Activated CD8-positive, alpha-beta memory T cell treated with anti-CD3 and anti-CD28 coated beads, Interleukin-2, amount 50 U/mL, for 24 hours (primary cell): ENCODE results near the gene RUBCN.
A peak's percentile ranks its signal among the peaks of the same experiment; 100 is the strongest.

Experiments used
- DNase-seq: peaks from one replicate; pipeline ENCODE4 v3.0.0-alpha.2; 2020; ENCODE audit errors: extremely low read depth

The RUBCN gene

DNA sequence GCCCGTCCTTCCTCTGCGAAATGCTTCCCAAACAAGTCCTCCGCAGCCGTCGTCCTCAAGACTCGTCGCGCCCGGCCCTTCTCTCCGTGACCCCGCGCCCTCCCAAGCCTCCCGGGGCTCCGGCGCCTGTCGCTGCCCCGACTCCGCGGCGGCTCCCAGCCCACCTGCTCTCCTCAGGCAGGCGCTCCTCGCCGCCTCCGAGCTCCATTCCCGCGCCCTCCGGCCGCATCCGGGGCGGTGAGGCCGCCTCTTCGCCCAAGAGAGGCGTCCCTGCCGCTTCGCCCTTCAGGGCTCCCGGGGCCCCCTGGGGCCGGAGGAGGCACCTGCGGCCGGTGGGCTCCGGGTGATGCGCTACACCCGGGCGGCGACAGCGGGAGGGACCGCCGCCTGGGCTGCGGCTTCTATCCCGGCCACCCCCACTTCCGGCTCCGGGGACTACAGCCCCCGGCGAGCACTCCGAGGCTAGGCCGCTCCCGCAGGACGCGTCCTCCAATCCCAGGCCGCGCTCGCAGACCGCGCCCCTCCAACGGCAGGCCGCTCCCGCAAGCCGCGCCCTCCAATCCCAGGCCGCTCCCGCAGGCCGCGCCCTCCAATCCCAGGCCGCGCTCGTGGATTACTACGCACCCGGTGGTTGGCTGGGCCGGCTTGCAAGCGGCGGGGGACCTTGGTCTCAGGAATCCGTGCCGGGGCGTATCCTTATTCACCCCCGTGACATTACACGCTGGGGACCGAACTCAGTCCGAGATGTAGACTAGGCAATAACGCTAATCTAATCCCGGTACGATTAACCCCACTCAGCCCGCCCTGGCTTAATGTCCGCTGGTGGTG, at the start of gene RUBCN:
RUBCN (minus strand) TSS at position 414 of the 828 bp plus-strand sequence; CDS start at position 229, 185 bp downstream.
- DNase-seq: peak; percentile 80

DNA sequence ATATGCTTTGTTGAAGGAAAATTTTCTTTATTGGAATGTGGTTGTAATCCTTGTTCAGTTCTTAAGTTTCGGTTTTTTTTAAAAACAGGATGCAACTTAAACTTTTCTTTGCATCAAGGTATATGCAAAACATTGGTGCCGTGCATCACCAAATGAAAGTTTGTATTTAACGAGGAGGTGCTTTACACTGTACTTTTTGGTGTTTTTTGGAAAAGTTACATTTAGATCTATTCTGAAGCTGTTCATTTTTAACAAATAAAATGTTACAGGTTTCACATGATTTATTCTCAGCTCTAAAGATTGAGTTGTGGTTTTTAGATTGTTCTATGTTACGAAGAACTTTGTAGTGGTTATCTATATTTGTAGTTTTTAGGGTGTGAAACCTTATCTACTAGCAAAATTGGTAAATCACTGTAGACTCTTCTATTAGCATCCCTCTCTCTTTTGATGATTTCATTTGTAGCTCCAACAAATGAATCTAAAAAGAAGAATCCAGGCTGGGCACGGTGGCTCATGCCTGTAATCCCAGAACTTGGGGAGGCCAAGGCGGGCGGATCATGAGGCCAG, 47.4 kb upstream of the RUBCN start:
- DNase-seq: no peak

DNA sequence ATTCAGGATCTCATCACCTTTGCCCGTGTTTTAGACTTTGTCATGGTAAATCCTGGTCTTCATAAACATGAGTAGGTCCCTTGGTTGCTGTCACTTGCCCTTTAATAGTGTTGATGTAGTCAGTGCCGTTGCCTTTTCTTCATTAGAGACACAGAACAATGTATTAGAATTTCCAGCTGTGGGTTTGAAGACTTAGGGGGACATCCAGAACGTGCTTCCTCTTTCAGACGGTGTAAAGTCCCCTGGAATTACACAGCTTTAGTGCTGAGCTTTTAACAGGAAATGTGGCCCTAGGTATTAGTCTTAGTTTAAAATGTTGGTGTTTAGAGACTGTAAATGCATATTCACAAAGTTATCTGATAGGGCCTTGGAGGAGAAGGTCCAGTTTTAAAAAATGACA, 45.5 kb upstream of the RUBCN start:
- no peak for DNase-seq

DNA sequence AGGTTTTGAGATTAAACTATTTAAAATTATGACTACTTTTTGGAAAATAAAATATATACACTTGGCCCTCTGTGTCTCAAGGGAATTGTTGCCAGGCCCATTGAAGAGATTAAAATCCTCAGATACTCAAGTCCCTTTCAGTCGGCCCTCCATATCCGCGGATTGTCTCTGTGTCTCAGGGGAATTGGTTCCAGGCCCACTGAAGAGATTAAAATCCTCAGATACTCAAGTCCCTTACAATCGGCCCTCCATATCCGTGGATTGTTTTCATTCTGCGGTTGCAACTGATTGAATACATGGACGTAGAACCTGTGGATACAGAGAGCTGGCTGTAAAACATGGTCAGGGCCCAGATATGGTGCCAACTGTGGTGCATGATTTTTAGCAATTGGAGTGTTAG, 38.6 kb upstream of the RUBCN start:
- no peak for DNase-seq

DNA sequence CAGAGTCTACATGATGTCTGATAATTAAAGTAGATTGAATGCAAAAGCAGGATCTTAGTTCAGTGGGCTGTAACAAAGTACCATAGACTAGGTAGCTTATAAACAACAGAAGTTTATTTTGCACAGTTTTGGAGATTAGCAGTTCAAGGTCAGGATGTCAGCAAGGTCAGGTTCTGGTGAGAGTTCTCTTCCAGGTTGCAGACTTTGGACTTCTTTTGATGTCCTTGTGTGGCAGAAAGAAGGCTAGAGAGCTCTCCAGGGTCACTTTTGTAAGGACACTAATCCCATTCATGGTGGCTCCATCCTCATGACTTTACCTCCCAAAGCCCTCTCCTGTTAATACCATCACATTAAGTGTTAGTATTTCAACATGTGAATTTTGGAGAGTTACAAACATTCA, 25.1 kb upstream of the RUBCN start:
- no peak for DNase-seq

DNA sequence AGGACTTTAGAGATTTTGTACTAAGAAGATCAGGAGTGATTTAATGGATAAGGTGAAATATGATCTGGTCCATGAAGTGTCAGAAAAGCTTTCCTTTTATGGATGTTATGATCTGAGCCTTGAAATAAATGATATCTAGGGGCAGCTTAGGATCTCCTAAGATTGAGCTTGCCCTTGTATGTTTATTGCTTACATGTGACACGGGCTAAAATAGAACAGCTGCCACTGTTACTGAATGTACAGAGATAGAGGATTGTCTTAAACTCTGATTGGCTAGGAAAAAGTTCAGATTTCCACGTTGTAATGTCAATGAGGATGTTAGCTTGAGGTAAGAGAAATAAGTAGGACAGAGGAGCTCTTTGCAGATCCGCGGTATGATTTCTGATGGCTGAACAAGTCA, 21.8 kb upstream of the RUBCN start:
- no peak for DNase-seq

DNA sequence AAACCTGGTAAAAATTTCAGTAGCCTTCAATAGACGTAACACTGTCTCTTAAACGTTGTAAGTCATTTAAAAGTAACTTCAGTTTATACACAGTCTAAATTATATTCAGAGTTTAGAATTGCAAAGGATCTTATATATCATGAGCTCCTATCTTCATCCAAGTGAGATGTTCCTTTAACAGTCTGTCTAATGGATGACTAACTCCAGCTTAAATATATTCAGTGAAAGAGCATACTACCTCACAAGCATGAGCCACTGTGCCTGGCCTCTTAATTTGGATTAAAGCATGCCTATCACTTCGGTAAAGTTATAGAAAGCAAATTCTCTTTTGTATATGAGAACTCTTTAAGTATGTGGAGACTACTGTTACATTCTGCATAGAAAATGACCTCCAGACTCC, 20.0 kb upstream of the RUBCN start:
- no peak for DNase-seq

DNA sequence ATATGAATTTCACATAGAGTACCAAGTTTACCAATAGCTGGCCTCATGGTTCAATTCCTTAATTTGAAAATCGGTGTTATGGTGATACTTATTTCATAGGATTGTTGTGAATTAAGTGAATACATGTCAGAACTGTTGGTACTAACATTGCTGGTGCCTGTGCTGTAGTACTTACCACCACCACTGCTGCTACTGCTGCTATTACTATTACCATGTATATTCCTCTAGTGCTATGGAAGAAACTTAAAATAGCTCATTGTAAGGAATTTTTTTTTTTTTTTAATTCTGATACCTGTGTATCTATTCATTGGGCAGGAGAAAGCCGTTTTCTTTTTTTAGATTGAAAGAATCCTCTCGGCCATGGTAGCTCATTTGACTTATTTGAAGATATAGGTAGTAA, 16.6 kb upstream of the RUBCN start:
- DNase-seq: no peak

DNA sequence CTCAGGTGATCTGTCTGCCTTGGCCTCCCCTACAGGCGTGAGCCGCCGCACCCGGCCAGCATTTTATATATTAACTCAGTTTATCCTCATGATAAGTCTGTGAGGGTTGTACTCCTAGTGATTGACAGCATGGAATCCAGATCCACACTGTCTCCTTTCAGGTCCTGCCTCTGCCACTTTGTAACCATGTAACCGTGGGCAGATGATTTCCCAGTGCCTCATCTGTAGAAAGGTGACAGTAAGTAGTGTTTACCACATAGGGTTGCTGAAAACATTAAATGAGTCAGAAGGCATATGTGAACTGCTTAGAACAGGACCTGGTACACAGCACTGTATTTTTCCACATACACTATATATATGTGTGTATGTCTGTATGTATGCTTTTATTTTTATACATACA, 15.4 kb upstream of the RUBCN start:
- DNase-seq: no peak

DNA sequence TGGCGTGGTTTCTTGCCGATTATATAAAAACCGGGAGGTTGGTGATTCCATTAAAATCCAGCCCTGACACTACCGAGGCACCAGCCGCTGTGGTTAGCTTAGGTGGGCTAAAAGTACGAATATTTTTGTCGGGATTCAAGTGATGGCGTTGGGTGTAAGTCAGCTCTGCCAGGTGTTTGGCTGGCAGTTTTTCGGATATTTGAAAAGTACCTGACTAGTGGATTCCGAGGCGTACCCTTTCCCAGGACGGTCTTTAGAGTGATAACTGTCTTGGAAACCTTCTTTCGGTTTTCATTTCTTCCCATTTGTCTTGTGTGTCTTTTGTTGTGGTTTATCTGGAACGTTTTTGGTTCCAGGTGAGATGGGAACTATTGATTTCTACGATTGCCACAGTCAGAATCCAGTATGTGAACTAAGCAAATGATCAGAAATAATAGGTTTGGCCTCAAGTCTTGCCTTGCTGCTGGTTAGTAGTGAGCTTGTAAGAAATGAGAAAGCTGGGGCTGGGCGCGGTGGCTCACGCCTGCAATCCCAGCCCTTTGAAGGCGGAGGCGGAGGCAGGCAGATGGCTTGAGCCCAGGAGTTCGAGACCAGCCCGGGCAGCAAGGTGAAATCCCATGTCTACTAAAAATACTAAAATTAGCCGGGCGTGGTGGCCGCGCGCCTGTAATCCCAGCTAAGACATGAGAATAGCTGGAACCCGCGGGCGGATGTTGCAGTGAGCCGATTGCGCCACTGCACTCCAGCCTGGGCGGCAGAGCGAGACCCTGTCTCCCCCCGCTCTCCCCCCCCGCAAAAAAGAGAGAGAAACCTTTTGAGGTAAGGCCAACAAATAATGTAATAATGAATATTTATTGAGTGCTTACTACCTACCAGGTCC, 14.4 kb upstream of the RUBCN start:
- DNase-seq: no peak

DNA sequence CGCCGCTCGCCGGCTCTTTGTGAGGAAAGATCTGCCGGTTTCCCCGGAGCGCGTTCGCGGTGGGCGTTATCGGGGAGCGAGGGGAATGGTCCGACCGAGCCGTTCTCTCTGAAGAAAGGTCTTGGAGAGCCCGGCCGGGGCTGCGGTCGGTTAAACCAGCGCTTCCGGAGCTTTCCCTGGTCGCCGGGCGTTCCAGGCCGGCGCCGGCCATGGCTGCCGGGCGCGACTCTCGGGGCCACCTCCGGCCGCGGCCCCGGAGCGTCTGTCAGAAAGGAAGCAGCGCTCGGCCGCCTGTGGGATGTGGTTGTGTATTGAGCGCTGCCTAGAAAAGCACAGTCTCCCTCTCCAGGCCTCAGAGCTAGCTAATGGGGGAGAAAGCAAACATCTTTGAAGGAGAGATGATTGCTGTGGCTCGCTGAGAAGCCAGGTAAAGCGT, 13.7 kb upstream of the RUBCN start:
- no peak for DNase-seq

DNA sequence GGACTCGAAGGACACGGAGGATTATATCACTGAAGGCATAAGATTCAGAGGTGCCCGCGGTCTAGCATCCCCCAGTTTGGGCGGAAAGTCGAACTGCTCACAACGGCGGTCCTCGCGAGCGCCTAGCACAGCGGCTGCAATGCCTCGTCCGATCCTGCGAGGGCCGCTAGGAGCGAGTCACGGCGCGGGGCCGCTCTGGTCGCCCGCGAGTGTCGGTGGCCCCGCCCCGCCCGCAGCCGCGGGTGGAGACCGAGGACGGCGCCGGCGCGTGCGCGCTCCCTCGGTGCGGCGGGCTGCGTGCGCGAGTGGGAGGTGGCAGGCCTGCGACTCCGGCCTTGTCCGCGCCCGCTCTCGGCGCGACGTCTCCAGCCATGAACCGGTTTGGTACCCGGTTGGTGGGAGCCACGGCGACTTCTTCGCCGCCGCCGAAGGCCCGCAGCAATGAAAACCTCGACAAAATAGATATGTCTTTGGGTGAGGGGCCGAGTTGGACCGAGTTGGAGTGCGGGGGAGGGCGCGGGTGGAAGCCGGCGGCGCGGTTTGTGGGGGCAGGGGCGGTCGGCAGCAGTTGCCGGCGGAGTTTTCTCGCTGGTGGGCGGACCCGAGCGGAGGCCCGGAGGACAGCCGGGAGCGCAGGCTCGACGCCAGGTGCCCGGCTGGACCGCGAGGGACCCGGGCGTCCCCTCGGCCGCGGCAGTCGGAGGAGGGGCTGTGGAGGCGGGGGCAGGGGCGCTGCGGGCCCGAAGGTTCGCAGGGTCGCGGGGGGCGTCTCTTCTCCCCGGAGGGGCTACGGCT, 13.1 kb upstream of the RUBCN start, which contains the start of gene FYTTD1:
FYTTD1 (plus strand) TSS at position 283 of the 795 bp plus-strand sequence; CDS start at position 372, 89 bp downstream.
- DNase-seq: no peak

DNA sequence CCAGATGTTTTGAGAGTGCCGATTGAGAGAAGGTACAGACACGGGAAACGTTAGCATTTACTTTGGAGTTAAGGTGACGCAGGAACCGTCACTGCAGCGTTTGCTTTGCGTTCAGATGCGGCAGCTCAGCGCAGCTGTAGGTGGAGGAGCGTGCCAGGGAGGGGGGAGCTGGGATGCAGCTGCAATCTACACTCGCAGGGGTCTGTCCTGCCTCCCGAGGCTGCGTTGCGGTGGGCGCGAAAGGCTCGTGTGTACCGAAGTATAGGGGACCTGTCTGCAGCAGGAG, 12.6 kb upstream of the RUBCN start:
- no peak for DNase-seq

DNA sequence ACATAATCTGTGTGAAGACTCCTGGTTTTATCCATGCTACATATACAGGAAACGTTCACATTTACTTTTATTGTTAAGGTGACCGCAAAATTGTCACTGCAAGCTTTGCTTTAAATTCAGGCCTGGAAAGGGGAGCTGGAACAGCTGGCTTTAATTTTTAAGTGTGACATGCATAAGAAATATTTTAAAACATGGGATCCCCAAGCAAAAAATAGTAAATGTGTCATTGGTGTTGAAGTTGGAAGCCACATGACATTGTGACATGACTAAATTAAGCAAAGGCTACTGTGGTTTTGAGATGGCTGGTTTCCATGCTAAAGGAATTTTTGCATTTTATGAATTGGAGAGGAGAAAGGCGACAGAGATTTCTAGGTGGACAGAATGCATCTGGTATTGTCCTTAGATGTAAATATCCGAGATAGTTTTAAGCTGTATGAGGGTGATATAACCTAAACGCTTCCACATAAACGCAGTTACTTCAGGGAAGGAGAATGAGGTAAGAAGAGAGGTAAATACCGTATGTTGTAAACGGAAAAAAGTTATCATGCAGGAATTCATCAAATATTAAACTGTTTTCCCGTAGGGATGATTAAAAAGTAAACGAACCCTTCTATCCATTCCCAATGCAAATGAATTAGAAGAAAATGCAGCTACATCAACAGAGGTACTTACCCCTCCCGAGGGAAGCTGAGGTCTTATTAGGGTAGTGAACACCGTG, 12.1 kb upstream of the RUBCN start:
- DNase-seq: no peak

DNA sequence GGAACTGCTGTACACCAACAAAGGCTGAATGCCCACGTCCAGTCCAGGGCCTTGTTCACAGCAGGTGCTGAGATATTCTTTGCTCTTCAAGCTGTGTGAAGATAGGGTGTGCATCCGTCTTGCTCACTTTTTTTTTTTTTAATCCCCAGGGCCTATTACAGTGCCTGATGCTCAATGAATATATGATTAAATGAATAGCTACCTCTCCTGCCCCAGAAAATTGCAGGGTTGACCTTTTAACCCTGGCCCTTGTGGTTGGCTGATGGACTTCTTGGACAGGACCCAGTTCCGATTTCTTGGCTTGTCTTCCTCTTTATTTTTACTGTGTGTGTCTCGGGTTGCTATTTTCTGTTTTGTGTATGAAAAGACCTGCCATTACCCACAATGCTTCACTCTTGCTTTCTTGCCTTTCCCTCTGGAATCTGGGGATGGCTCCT, 10.1 kb upstream of the RUBCN start:
- DNase-seq: no peak

DNA sequence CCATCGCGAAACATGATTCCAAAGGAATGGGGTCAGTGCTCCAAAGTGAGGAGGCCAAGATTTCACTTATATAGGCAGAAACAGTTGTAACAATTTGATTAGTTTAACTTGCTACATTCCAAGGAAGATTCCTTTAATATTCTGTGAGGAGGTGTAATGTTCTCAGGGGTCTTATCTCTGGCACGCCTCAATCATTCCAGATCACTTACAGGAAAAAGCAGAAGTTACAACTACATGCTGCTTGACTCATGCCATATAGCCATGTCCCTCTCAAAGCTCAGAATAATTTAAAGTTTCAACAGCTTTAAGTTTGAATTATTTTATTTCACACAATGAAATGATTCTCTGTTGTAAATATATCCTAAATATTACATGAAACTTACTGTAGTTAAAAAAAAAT, 9.5 kb upstream of the RUBCN start:
- no peak for DNase-seq

DNA sequence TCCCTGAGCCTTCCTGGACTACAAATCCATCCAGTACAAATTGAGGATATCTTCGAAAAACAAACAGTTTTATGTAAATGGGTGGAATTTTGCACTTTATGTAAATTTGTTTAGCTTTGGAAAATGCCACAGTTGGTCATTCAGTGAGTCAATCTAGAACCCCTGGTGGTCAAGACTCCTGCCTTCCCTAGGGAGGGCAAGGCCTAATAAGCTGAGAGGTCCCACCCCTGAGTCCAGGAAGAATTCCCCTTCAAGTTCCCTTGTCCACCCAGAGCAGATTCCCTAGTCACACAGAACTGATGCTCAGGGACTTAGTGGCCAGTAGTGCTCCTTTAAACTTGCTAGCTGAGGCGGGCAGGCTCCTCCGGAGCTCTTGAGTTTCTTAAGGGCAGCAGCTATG, 6.1 kb upstream of the RUBCN start:
- DNase-seq: no peak

DNA sequence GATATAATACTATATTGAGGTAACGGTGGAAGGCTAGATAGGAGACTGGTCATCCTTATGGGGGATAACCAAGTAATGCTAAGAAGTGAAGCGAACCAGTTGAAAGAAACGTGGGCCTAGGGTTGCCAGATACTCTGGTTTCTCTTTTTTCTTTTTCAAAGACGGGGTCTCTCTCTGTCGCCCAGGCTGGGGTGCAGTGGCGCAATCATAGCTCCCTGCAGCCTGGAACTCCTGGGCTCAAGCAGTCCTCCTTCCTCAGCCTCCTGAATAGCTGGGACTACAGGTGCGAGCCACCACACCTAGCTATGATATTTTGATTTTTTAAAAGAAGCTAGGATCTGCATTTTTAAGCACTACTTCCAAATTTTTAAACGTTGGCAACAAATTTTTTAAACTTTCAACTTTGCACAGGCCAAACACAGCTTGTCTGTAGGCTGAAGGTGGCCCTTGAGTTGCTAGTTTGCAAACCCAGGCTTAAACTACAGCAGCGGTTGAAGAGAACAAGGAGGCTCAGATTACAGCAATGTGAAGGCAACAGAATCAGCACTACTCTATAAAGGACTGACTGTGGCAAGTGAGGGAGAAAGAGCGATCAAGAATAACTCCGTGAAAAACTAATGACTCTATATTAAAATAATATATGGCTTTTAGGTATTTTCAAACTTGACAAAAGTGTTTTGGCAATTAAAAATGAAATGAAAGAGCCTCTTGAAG, 1.2 kb upstream of the RUBCN start:
- DNase-seq: no peak

DNA sequence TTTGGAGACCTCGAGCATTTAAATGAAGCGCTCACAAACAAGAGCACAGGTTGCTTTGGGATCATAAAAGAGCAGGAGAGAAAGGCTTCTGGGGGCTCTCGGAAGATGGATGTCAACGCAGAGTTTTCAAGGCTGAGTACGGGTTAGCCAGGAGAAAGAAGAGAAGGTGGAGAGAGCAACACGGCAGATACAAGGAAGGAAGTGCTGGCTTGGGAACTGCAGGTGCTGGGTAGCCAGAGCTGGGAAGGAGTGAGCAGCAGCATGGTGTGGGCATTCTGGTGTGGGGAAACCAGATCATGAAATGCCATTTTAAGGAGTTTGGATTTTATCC, 580 bp upstream of the RUBCN start:
- DNase-seq: no peak

DNA sequence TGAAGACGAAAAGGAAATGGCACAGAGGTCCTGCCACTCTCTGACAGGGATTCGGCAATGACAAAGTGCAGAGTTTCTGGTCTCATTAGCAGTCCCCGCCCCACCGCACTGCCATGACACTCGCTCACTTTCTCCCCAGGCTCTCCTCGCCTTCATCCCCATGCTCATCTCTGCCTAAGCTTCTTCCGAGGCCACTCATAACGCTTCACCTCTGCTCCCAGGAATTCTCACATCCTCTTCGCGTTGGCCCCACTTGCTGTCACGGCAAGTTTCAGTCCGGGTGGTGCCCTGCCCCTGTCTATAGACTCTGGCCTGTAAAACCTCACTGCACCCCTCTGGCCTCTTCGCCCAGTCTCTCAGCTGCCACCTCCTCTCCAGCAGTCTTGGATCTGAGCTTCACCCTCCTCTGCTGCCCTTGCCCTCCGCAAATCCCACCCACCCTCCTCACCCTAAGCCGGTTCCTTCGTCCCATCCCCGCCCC, 654 bp downstream of the RUBCN start:
- no peak for DNase-seq
